Calu3 (cell line): ENCODE data around the gene PTPN9. TPM values are rescaled to one million over a fixed set of nuclear protein-coding genes. Genes with fewer than 3 reads are reported as not detected.
A peak's percentile ranks its signal among the peaks of the same experiment; 100 is the strongest.
"Not testable (repeated sequence)": the region's sequence is repeated elsewhere in the genome, so short reads cannot be mapped to it uniquely, and the experiment has no call there.

ENCODE experiments used
- BruUV-seq: library from RNA; stranded (reverse); fragments of 400-500 nt; replicated peaks from 2 replicates; lab custom pipeline; 2021; lab: Mats Ljungman, UMichigan
- CTCF ChIA-PET: fragments of 300-600 bp; sonication (Branson Sonifier 250); formaldehyde crosslinking; loops from one replicate; lab custom pipeline; 2022; ENCODE audit warnings: antibody characterized with exemption; lab: Charles Lee
- DNase-seq: peaks from one replicate; pipeline ENCODE4 v3.0.0; 2022
- H3K27ac Mint-ChIP-seq: one replicate; pipeline ENCODE4 v1.8.0; 2022; ENCODE audit warnings: mixed read lengths; ENCODE audit not compliant: unreplicated experiment
- H3K27me3 Mint-ChIP-seq: one replicate; pipeline ENCODE4 v1.8.0; 2022; ENCODE audit warnings: mixed read lengths; ENCODE audit not compliant: unreplicated experiment
- H3K36me3 Mint-ChIP-seq: one replicate; pipeline ENCODE4 v1.8.0; 2022; ENCODE audit warnings: mild to moderate bottlenecking, moderate library complexity, mixed read lengths; ENCODE audit not compliant: insufficient read depth, unreplicated experiment
- H3K4me1 Mint-ChIP-seq: one replicate; pipeline ENCODE4 v1.8.0; 2022; ENCODE audit warnings: mild to moderate bottlenecking, low read depth, mixed read lengths; ENCODE audit not compliant: unreplicated experiment
- H3K4me3 Mint-ChIP-seq: one replicate; pipeline ENCODE4 v1.8.0; 2022; ENCODE audit warnings: mild to moderate bottlenecking, low read depth, moderate library complexity, mixed read lengths; ENCODE audit not compliant: unreplicated experiment
- H3K9me3 Mint-ChIP-seq: one replicate; pipeline ENCODE4 v1.8.0; 2022; ENCODE audit warnings: low read depth, mixed read lengths; ENCODE audit not compliant: unreplicated experiment
- CTCF ChIP-seq: fragments of 200-600 bp; IDR thresholded peaks from one replicate; pipeline ENCODE4 v1.8.0; 2022; ENCODE audit warnings: antibody characterized with exemption; ENCODE audit not compliant: unreplicated experiment
- intact Hi-C: fragments of 100-400 bp; cut with micrococcal nuclease; formaldehyde crosslinking; loops from one replicate; pipeline ENCODE4 v1.10.0; 2022; ENCODE audit not compliant: unreplicated experiment
- total RNA-seq: library from RNA; stranded (reverse); gene quantifications from 2 replicates; pipeline ENCODE4 v1.2.3, GENCODE V29; 2022

PTPN9 gene
- total RNA-seq, 1 experiment from 2014 or later: 30.8 TPM

- Mint-ChIP-seq H3K4me3 (peak overlapping the region; percentile 99), H3K4me1 (peaks cover 17% of the 10 kb centered on the region), H3K27me3 (no peaks in the 10 kb centered on the region), H3K27ac (peak overlapping the region; percentile 89), H3K9me3 (no peaks in the 10 kb centered on the region), H3K36me3 (peaks cover 80% of the 10 kb centered on the region)
- CTCF ChIA-PET: interaction anchor here (0.7 to 7.0 kb wide), 4 partner anchors 10 to 82 kb away, joined by 3 to 83 read pairs (median 4); partner anchors contain the start of gene MAN2C1
- intact Hi-C loops: loop anchor here (2.0 to 5.0 kb wide), 2 partner anchors 81 to 193 kb away; partner anchors contain the start of genes IMP3 and MAN2C1
- peak; percentile 13 for DNase-seq
- BruUV-seq: no TSS peak
- no peak for TF ChIP-seq CTCF
Measured at GRCh38 chr15:75449585-75450306, 129.4 kb downstream of the PTPN9 start.

- H3K9me3 Mint-ChIP-seq, H3K27me3 Mint-ChIP-seq, BruUV-seq, DNase-seq, H3K27ac Mint-ChIP-seq, H3K4me3 Mint-ChIP-seq, intact Hi-C loops: not testable (repeated sequence)
- peaks cover 17% of the 10 kb centered on the region for H3K4me1 Mint-ChIP-seq
- CTCF ChIA-PET: interaction anchor here (0.7 kb wide), 1 partner anchor 496 kb away, joined by 6 read pairs; no protein-coding TSS in a partner anchor
- peaks cover 77% of the 10 kb centered on the region for H3K36me3 Mint-ChIP-seq
Measured at GRCh38 chr15:75448171-75448570, 130.9 kb downstream of the PTPN9 start.

- H3K9me3 Mint-ChIP-seq: no peaks in the 10 kb centered on the region
- H3K27ac Mint-ChIP-seq: peak overlapping the region; percentile 22
- BruUV-seq: no TSS peak
- no peak for TF ChIP-seq CTCF
- H3K4me3 Mint-ChIP-seq: no peak overlapping the region
- DNase-seq: no peak
- CTCF ChIA-PET: interaction anchor here (0.8 to 2.0 kb wide), 3 partner anchors 10 to 34 kb away, joined by 3 to 7 read pairs (median 5); no protein-coding TSS in a partner anchor
- H3K4me1 Mint-ChIP-seq: peaks cover 10% of the 10 kb centered on the region
- H3K27me3 Mint-ChIP-seq: no peaks in the 10 kb centered on the region
- intact Hi-C loops: no loop called here
- H3K36me3 Mint-ChIP-seq: peaks cover 63% of the 10 kb centered on the region
Measured at GRCh38 chr15:75446151-75446550, 133.0 kb downstream of the PTPN9 start.

GRCh38 chr15:75445324-75445723 lies 133.8 kb downstream of the PTPN9 start:
- H3K27me3 Mint-ChIP-seq, intact Hi-C loops, H3K4me3 Mint-ChIP-seq, H3K9me3 Mint-ChIP-seq, H3K27ac Mint-ChIP-seq, DNase-seq, BruUV-seq: not testable (repeated sequence)
- CTCF ChIA-PET: interaction anchor here (0.7 to 2.0 kb wide), 3 partner anchors 10 to 77 kb away, joined by 5 to 7 read pairs (median 5); partner anchors contain the start of gene MAN2C1
- H3K36me3 Mint-ChIP-seq: peaks cover 60% of the 10 kb centered on the region
- peaks cover 10% of the 10 kb centered on the region for H3K4me1 Mint-ChIP-seq

- H3K27me3 Mint-ChIP-seq, BruUV-seq, DNase-seq, CTCF ChIA-PET, intact Hi-C loops, H3K9me3 Mint-ChIP-seq, H3K4me3 Mint-ChIP-seq: not testable (repeated sequence)
- peaks cover 10% of the 10 kb centered on the region for H3K4me1 Mint-ChIP-seq
- H3K36me3 Mint-ChIP-seq: peaks cover 51% of the 10 kb centered on the region
- H3K27ac Mint-ChIP-seq: peak overlapping the region; percentile 52
Measured at GRCh38 chr15:75443972-75444453, 135.1 kb downstream of the PTPN9 start.
